ENCODE data around the gene NGRN. TPM values are rescaled to one million over a fixed set of nuclear protein-coding genes. Genes with fewer than 3 reads are reported as not detected.

The NGRN gene
- total RNA-seq, 1 experiment from 2014 or later = 101 TPM

DNA sequence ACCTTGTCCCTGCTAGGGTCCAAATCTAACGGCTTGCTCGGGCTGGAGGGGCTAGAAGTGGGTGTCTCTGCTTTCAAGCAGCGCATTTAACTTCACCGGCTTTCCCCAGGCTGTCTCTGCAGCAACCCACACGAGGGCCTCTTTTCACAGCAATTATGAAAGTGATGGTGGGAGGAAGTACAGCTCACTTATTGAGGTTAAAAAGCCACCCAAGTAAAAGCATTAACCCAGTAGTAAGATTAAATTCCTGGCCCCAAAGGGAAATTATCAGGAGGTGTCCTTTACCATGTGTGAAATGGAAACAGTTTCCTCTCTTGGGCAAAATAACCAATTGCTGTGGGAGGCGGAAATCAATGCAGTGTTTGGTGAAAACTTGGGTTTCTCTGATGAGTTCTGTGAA is 41.1 kb downstream of the NGRN start:
- intact Hi-C loops (cut with micrococcal nuclease; ENCODE audit: unreplicated experiment) = no loop called here
- POLR2A ChIA-PET = no interaction called here
- peaks cover 5% of the 10 kb centered on the region for H3K36me3 Mint-ChIP-seq (ENCODE audit: insufficient read depth, unreplicated experiment)
- no peaks in the 10 kb centered on the region for H3K9me3 Mint-ChIP-seq (ENCODE audit: unreplicated experiment)
- H3K27ac Mint-ChIP-seq (ENCODE audit: unreplicated experiment) = no peak overlapping the region
- CTCF ChIA-PET = interaction anchor here (1.3 kb wide), 1 partner anchor 13 kb away, joined by 4 read pairs; no protein-coding TSS in a partner anchor
- no peaks in the 10 kb centered on the region for H3K36me3 ChIP-seq (ENCODE audit: control insufficient read depth, insufficient read depth, low read length)
- no peak overlapping the region for H3K4me3 ChIP-seq (ENCODE audit: low read depth, low read length)
- no TSS peak for BruUV-seq (replicated peaks)
- H3K27me3 Mint-ChIP-seq (ENCODE audit: insufficient read depth, unreplicated experiment) = peaks cover under 1% of the 10 kb centered on the region
- DNase-seq = no peak
- TF ChIP-seq, protein P1, sequence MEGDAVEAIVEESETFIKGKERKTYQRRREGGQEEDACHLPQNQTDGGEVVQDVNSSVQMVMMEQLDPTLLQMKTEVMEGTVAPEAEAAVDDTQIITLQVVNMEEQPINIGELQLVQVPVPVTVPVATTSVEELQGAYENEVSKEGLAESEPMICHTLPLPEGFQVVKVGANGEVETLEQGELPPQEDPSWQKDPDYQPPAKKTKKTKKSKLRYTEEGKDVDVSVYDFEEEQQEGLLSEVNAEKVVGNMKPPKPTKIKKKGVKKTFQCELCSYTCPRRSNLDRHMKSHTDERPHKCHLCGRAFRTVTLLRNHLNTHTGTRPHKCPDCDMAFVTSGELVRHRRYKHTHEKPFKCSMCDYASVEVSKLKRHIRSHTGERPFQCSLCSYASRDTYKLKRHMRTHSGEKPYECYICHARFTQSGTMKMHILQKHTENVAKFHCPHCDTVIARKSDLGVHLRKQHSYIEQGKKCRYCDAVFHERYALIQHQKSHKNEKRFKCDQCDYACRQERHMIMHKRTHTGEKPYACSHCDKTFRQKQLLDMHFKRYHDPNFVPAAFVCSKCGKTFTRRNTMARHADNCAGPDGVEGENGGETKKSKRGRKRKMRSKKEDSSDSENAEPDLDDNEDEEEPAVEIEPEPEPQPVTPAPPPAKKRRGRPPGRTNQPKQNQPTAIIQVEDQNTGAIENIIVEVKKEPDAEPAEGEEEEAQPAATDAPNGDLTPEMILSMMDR (IDR thresholded peaks at IDR 0.05; ENCODE audit: insufficient read depth in 1 of 2, low read depth in 1 of 2, low read length in 1 of 2, severe bottlenecking in 1 of 2, unreplicated experiment in 1 of 2) = no peak
- no peaks in the 10 kb centered on the region for H3K9me3 ChIP-seq
- H3K4me1 Mint-ChIP-seq (ENCODE audit: low read depth, unreplicated experiment) = peaks cover 7% of the 10 kb centered on the region
- no peaks in the 10 kb centered on the region for H3K27me3 ChIP-seq (replicated peaks; ENCODE audit: control insufficient read depth, insufficient read depth, low read length)
- H3K4me1 ChIP-seq = no peaks in the 10 kb centered on the region
- no peak overlapping the region for H3K4me3 Mint-ChIP-seq (ENCODE audit: unreplicated experiment)

GRCh38 chr15:90307661-90308060 is 42.2 kb downstream of the NGRN start:
- POLR2A ChIA-PET = no interaction called here
- CTCF ChIA-PET = no interaction called here
- intact Hi-C loops (cut with micrococcal nuclease; ENCODE audit: unreplicated experiment) = no loop called here
- TF ChIP-seq, protein P1 (IDR thresholded peaks at IDR 0.05; ENCODE audit: insufficient read depth in 1 of 2, low read depth in 1 of 2, low read length in 1 of 2, severe bottlenecking in 1 of 2, unreplicated experiment in 1 of 2) = no peak
- no peak overlapping the region for H3K4me3 Mint-ChIP-seq (ENCODE audit: unreplicated experiment)
- Histone ChIP-seq H3K4me3 (ENCODE audit: low read depth, low read length) (no peak overlapping the region), H3K9me3 (no peaks in the 10 kb centered on the region), H3K36me3 (ENCODE audit: control insufficient read depth, insufficient read depth, low read length) (no peaks in the 10 kb centered on the region), H3K4me1 (no peaks in the 10 kb centered on the region), H3K27me3 (replicated peaks; ENCODE audit: control insufficient read depth, insufficient read depth, low read length) (no peaks in the 10 kb centered on the region)
- H3K4me1 Mint-ChIP-seq (ENCODE audit: low read depth, unreplicated experiment) = peaks cover 7% of the 10 kb centered on the region
- no TSS peak for BruUV-seq (replicated peaks)
- H3K36me3 Mint-ChIP-seq (ENCODE audit: insufficient read depth, unreplicated experiment) = peaks cover 5% of the 10 kb centered on the region
- peaks cover 5% of the 10 kb centered on the region for H3K27me3 Mint-ChIP-seq (ENCODE audit: insufficient read depth, unreplicated experiment)
- H3K27ac Mint-ChIP-seq (ENCODE audit: unreplicated experiment) = no peak overlapping the region
- no peaks in the 10 kb centered on the region for H3K9me3 Mint-ChIP-seq (ENCODE audit: unreplicated experiment)
- no peak for DNase-seq

- Histone ChIP-seq H3K9me3 (no peaks in the 10 kb centered on the region), H3K36me3 (ENCODE audit: control insufficient read depth, insufficient read depth, low read length) (no peaks in the 10 kb centered on the region), H3K4me3 (ENCODE audit: low read depth, low read length) (no peak overlapping the region), H3K27me3 (replicated peaks; ENCODE audit: control insufficient read depth, insufficient read depth, low read length) (no peaks in the 10 kb centered on the region), H3K4me1 (no peaks in the 10 kb centered on the region)
- CTCF ChIA-PET = no interaction called here
- intact Hi-C loops (cut with micrococcal nuclease; ENCODE audit: unreplicated experiment) = no loop called here
- POLR2A ChIA-PET = no interaction called here
- H3K4me3 Mint-ChIP-seq (ENCODE audit: unreplicated experiment) = no peak overlapping the region
- H3K27ac Mint-ChIP-seq (ENCODE audit: unreplicated experiment) = no peak overlapping the region
- no peak for DNase-seq
- H3K36me3 Mint-ChIP-seq (ENCODE audit: insufficient read depth, unreplicated experiment) = peaks cover 5% of the 10 kb centered on the region
- TF ChIP-seq, protein P1 (IDR thresholded peaks at IDR 0.05; ENCODE audit: insufficient read depth in 1 of 2, low read depth in 1 of 2, low read length in 1 of 2, severe bottlenecking in 1 of 2, unreplicated experiment in 1 of 2) = no peak
- H3K4me1 Mint-ChIP-seq (ENCODE audit: low read depth, unreplicated experiment) = peaks cover 7% of the 10 kb centered on the region
- no TSS peak for BruUV-seq (replicated peaks)
- H3K27me3 Mint-ChIP-seq (ENCODE audit: insufficient read depth, unreplicated experiment) = peaks cover 12% of the 10 kb centered on the region
- H3K9me3 Mint-ChIP-seq (ENCODE audit: unreplicated experiment) = no peaks in the 10 kb centered on the region
Observed at GRCh38 chr15:90309020-90309419, 43.5 kb downstream of the NGRN start.

Measured in Caco-2 (cell line).